Stimulated activated CD4-positive, alpha-beta T cell treated with anti-CD3 and anti-CD28 coated beads, Interleukin-1b, Interleukin-23, amount 100 ng/mL, for 24 hours (primary cell): Measurements from ENCODE around the gene SYNJ2.

ENCODE experiments used
- DNase-seq, 4 experiments: peaks; one replicate each; pipeline ENCODE4 v3.0.0-alpha.2; 2020; ENCODE audit warnings: low read depth in 4 of 4, low spot score in 1 of 4

SYNJ2 gene

DNA sequence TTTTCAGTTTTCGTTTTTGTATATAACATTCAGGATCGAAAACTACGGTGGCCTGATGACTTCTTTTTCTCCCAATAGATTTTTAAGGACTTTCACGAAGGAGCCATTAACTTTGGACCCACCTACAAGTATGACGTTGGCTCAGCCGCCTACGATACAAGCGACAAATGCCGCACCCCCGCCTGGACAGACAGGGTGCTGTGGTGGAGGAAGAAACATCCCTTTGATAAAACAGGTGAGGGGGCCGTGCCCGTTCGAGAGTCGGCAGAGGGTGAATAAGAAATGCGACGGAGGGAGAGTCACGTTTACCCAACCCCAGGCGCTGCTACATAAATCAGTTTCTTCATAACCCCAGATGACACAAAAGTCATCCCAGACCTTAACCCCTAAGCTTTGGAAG is 94.9 kb downstream of the SYNJ2 start:
- DNase-seq = no peak

DNA sequence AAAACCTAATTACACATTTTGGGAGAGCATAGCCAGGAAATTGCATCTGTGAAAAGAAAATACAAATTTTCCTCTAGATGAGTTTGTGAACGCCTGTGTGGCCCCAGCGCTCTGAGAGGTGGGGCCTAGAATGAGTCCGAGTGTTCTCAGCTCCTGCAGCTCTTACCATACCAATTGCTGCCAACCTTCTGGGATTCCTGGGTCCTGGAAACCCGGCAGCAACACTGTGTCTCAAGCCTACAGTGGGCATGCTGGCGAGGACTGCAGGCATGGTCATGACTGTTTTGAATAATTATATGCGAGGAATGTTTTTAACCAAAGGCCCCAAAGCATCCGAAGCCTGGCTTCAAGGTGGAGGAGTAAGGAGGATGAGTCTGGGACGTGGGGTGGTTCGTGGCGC is 96.0 kb downstream of the SYNJ2 start:
- DNase-seq = no peak

DNA sequence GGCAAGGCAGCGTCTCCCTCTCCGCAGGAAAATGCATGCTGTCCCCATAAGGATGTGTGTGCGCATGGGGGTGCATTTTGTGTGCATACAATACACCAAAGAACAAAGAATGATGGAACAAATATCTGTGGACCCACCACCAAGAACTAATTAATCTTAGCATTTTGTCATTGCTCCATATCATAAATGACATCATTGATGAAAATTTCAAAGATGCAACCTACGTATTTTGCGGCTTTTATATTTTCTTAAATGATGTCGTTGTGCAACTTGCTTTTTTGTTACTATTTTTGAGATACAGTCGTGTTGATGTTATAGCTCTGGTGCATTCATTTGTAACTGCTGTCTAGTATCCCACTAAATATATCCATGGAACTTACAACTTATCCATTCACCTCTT is 96.7 kb downstream of the SYNJ2 start:
- DNase-seq = no peak

DNA sequence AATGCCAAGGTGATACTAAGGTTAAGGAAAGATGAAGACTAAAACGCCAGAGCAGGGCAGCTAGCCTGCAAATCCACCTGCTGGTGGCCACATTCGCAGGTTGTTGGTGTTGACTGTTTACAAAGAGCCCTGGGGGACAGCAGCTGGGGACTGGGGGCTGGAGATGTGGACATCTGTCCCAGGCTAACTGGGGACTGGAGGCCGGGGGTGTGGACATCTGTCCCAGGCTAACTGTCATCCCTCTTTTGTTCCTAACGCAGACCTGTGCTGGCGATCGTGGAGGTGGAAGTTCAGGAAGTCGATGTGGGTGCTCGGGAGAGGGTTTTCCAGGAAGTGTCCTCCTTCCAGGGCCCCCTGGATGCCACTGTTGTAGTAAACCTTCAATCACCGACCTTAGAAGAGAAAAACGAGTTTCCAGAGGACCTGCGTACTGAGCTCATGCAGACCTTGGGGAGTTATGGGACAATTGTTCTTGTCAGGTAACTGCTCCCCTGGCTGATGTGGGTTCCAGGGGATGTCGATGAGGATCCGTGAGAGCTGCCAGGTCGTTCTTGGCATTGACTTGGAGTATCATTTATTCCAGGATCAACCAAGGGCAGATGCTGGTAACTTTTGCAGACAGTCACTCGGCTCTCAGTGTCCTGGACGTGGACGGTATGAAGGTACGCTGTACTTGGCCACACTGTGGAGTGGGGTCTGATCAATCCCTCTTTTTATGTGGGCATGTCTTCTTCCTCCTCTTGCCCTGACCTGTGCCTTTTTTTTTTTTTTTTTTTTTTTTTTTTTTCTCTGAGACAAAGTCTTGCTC is 99.4 kb downstream of the SYNJ2 start:
- no peak for DNase-seq

DNA sequence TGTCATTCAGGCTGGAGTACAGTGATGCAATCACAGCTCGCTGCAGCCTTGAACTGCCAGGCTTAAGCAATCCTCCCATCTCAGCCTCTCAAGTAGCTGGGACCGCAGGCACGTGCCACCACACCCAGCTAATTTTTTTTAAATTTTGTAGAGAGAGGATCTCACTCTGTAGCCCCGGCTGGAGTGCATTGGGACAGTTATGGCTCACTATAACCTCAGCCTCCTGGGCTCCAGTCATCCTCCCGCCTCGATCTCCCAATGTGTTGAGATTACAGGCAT is 99.9 kb downstream of the SYNJ2 start:
- no peak for DNase-seq

DNA sequence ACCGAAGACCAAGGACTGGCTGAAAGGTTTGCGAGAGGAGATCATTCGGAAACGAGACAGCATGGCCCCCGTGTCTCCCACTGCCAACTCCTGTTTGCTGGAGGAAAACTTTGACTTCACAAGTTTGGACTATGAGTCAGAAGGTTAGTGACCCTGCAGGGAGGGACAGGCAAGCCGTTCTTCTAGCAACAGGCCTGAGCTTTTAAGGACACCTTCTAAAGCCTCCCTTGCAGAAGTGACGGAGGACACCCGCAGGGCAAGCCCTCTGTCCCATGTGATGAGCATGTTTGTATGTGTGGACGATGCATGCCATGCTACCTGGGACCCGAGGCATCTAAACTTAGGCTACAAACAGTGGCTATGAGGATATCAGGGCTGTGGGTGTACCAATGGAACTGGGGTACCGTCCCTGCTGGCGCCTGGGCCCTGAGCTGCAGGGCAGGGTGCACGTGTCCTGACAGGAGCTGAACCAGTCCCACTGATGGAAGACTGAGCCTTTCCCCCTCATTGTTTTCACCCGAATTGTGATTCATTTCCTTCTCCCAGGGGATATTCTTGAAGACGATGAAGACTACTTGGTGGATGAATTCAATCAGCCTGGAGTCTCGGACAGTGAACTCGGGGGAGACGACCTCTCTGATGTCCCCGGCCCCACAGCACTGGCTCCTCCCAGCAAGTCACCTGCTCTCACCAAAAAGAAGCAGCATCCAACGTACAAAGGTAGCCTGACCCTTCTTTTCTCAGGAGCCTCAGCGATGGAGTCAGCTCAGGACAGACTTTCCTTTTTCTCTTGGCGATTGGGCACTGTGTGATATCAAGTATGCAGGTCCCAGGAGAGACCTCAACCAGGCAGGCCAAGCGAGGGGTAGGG is 102.0 kb downstream of the SYNJ2 start:
- DNase-seq = no peak

DNA sequence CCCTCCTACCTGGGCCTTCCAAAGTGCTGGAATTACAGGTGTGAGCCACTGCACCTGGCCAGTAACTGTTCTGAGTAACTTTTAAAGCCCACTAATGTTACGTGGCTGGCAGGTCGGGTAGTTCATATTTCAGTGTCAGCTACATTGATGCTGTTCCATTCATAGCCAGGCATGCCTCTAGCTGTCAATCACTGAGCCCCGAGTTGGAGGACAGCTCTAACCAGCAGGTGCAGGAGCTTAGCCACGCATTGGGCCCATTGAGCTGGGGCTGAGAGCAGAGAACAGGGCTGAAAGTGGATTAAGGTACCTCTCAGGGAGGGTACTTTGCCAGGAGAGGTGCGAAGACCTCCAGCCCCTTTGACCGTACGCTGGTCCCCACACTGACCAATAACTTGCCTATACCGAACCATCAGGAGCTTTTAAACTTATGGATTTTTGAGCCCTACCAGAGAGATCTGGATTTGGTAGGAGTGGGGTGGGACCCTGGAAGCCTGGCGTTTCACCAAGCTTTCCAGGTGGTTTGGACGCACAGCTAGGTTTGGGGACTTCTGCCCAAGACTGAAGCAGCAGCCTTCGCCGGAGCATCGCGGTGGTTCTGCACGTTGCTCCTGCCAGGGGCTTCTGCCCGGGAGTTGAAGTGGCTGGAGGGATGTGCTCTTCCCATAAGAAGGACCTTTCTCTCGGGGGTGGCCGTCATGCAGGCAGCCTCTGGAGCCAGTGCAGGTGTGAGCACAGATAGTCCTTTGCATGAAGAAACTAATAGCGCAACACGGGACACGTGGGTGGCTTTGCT is 103.8 kb downstream of the SYNJ2 start:
- no peak for DNase-seq

DNA sequence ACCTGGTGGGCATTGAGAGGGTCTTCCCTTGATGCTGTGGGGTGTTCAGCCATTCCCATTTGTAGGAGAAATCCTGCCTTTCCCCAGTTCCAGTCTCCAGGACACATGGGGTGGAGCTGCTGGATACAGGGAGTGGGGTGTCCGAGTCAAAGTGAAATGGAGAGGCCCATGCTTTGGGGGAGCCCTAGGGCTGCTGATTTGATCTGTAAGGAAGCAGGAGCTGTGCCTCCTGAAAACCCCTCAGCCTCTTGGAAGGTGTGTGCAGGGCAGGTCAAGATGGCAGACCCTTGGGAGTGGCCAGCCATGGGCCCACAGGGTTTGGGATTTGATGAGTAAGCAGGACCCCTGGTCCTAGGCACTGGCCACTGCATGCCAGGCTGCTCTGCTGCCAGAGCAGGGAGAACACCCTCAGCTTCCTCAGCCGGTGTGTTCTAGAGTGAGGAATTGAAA is 104.4 kb downstream of the SYNJ2 start:
- no peak for DNase-seq

DNA sequence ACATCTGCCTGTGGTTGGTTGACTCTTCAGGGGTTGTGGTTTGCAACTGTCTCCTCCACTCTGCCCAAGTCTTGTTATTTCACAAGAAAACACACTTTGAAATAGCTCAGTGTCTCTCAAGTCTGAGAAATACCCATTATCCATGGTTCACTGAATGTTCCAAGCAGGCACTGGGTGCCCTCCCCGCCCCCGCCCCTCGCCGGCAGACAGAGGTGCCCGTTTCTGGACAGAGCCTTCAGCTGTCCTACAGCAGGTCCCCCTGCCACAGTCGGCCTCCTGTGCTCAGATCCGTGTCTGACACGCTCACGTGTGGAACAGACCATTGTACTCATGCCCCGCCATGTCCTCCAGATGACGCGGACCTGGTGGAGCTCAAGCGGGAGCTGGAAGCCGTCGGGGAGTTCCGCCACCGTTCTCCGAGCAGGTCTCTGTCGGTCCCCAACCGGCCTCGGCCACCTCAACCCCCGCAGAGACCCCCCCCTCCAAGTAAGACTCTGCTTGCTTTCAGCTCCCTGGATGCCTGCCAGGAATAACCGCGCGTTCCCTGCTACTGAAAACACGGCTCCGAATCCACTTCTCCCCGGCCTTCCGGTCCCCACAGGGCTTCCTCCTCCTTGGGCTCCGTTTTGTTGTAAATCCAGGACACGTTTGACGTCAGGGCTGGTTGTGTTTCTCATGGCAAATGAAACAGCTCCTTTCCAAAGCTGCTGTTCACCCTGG is 105.0 kb downstream of the SYNJ2 start:
- no peak for DNase-seq

DNA sequence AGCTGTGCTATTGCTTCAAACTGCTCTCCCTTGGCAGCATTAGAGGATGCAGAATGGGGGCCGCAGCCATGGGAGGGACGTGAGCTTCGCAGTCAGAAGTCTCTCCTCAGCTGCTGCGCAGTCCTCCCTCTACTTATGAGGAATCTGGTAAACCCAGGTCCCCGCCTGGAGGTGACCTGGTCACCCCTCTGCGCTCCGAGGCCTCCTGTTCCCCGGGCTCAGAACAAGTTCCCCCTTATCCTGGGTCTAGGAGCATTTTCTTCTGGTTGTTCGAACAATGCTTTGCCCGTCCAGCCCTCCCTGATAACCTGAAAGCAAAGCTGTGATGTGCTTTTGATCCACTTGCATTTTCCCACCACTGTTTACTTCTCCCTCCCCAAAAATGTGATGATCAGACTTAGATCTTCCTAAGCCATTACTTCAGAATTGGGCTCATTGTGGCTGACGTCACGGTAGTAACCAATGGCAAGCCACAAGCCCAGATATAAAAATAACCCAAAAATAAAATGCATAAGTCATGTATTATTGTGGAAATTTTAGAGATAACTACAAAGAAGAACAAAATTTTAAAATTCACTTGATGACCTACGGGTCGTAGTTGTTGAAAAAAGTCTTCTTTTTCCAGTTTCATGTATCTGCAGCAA is 105.7 kb downstream of the SYNJ2 start:
- no peak for DNase-seq

DNA sequence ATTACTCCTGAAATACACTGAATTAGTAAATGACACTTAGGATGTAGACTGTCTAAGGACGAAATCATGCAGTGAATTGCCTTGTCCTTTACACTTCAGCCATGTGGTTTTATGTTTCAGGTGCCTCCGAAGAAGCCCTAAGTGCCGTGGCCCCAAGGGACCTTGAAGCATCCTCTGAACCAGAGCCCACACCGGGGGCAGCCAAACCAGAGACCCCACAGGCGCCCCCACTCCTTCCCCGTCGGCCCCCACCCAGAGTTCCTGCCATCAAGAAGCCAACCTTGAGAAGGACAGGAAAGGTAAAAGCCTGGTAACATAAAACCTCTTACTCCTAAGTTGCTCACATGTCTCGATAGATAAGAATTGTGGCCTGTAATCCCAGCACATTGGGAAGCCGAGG is 111.1 kb downstream of the SYNJ2 start:
- no peak for DNase-seq

DNA sequence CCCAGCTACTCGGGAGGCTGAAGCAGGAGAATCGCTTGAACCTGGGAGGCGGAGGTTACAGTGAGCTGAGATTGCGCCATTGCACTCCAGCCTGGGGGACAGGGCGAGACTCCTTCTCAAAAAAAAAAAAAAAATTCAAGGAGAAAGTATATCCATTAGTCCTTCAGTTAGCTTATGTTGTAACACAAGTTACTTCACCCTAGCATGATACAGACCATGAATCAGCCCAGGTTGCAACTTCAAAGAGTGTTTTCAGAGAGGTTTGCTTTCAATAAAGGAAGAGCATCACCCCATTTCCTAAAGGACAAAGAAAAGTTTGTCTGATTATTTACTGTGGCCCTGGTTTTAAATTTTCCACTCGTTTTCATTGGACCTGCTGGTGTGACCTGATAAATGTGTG is 113.4 kb downstream of the SYNJ2 start:
- no peak for DNase-seq

DNA sequence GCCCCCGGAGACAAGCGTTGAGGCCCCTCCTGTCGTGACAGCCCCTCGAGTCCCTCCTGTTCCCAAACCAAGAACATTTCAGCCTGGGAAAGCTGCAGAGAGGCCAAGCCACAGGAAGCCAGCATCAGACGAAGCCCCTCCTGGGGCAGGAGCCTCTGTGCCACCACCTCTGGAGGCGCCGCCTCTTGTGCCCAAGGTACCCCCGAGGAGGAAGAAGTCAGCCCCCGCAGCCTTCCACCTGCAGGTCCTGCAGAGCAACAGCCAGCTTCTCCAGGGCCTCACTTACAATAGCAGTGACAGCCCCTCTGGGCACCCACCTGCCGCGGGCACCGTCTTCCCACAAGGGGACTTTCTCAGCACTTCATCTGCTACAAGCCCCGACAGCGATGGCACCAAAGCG is 114.0 kb downstream of the SYNJ2 start:
- DNase-seq = no peak

DNA sequence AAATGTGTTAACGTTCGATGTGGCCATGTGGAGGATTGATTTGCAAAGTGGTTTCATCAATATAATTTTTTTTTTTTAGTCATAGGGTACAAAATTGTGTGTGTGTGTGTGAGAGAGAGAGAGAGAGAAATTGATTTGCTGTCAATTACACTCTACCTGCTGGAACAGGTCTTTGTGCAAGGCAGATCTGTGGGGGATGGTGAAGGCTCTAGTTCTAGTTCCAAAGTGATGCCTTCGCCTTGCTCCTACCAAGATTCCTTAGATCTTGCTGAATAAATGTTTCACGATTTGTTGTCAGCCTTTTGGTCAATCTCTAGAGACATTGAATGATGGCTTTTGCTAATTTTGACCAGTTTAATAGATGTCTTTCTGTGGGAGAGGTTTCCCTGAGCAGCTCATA is 121.6 kb downstream of the SYNJ2 start:
- no peak for DNase-seq

DNA sequence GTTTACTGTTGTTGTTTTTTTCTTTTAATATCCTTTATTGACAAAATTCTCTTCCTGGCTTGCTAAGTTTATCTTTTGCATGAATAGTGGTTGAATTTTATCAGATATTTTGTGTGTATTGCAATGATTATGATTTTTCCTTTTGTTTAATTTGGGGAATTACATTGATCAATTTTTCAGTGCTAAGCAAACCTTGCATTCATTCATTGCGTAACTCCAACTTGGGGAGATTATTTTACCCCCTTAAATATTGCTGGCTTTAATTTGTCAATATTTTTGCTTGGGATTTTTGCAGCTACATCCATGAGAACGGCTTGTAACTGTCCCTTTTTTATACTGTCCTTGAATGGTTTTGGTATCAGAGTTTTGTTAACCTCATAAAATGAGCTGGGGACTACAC is 123.0 kb downstream of the SYNJ2 start:
- no peak for DNase-seq

DNA sequence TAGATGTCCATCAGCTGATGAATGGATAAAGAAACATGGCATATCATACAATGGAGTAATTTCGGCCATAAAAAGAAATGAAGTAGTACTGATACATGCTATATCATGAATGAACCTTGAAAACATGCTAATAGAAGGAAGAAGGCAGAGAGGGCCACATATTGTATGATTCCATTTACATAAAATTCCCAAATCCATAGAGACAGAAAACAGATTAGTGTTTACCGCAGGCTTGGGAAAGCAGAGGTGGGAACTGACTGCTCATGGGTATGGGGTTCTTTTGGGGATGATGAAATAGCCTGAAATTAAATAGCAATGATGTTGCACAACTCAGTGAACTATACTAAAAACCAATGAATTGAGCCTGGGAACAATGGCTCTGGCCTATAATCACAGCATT is 128.1 kb downstream of the SYNJ2 start:
- no peak for DNase-seq

DNA sequence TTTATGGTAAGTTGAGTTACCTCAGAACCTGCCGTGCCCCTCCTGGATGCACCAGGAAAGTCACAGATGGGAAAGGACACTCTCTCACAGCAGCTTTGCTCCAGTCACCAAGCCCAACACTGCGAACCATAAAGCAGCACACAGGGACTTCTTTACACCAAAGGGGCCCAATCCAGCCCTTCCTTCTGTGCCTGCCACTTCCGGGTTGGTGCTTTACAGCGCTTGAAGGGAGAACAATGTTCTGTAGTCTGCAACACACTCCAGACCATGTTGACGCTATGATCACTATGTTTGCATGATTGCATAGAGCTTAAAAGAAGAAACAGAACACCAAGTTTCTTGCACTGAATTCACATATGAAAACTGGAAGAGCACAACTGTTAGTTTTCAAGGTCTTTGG is 129.3 kb downstream of the SYNJ2 start:
- no peak for DNase-seq

DNA sequence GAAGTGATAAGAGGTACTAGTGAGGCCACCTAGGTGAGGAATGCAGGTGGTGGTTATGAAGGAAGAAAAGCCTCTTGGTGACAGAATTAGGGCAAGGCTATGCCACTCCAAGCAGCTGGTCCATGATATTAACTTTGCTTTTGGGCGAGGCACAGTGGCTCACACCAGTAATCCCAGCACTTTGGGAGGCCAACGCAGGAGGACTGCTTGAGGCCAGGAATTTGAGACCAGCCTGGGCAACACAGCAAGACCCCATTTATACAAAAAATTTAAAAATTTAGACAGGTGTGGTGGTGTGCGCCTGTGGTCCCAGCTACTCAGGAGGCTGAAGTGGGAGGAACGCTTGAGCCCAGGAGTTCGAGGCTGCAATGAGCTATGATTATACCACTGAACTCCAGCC is 130.3 kb downstream of the SYNJ2 start:
- DNase-seq = no peak

DNA sequence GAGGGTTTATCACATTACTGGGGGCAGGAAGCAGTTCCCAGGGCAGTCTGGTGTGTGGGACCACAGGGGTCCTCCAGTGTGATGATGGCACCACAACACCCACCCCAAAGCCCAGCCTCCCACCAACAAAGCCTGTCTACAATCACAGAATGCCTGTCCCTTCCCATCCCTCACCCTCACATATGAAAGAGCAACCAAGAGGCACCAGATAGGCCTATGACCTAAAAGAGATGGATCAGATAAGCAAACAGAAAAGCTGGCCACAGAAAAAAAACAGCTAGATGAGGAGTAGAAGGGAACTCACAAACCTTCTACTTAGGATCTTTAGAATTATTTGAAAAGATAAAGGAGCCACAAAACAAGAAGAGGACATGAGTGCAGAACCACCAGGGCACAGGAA is 132.1 kb downstream of the SYNJ2 start:
- DNase-seq = no peak

DNA sequence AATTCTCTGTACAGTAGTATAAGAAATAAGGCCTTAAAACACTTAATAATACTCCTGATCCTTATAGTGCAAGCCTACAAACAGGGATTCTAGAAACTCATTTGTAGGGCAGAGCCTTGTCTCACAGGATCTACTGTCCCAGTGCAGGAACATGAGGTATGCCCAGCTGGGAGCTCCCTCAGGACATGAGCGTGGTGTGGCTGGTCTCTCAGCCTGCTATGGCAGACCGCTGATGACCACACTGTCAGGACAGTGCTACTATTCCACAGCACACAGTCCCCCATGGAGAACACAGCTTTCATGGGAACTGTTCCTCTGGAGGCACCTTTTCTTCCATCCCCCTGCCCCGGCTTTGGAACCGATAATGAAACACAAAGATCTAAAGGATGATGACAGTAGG is 133.4 kb downstream of the SYNJ2 start:
- no peak for DNase-seq

DNA sequence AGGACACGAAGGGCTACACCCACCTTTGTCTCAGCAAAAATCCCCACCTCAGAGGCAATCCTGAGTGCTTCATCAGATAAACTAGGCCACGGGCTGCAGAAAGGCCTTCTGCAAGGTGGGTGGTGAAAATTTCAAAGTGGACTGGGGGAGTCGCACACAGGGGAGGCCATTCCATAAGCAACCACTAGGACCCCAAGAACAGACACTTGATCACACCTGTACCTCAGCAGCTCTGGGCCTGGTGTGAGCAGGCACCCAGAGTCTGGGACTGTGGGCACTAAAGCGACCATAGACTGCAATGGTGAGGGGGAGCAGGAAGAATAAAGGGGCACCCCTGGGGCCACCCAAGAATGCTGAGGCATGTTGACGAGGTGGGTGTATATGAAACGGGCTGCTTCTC is 133.8 kb downstream of the SYNJ2 start:
- no peak for DNase-seq
